ENCODE measurements around the gene SLC14A1.

GRCh38 chr18:45792506-45793263 lies 68.7 kb downstream of the SLC14A1 start:
- TF ChIP-seq CTCF (conservative IDR thresholded peaks at IDR 0.05; ENCODE audit: low read length) (no peak), EZH2phosphoT487 (IDR thresholded peaks at IDR 0.05; ENCODE audit: borderline replicate concordance) (no peak)

All from Loucy (cell line).